GM19372 (cell line): ENCODE results near the gene DPP9.
"Not testable (repeated sequence)": the region's sequence is repeated elsewhere in the genome, so short reads cannot be mapped to it uniquely, and the experiment has no call there.

Experiments used
- ATAC-seq: cut with Tn5 transposase; IDR thresholded peaks from one replicate; pipeline ENCODE4 v1.9.1; 2021; ENCODE audit warnings: mild to moderate bottlenecking, low read depth, moderate library complexity; ENCODE audit not compliant: unreplicated experiment

The DPP9 gene

DNA sequence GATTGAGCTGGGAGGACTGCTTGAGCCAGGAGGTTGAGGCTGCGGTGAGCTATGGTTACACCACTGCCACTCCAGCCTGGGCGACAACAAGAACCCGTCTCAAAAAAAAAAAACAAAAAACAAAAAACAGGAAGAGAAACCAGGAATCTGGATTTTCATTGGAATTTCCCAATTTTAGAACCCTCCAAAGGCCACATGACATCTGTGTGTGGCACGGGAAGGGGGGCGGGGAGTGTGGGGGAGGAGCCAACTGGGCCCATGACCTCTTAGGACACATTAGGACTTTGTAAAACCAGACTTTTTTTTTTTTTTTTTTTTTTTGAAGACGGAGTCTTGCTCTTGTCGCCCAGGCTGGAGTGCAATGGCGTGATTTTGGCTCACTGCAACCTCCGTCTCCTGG is 32.3 kb downstream of the DPP9 start:
- ATAC-seq, result no peak

DNA sequence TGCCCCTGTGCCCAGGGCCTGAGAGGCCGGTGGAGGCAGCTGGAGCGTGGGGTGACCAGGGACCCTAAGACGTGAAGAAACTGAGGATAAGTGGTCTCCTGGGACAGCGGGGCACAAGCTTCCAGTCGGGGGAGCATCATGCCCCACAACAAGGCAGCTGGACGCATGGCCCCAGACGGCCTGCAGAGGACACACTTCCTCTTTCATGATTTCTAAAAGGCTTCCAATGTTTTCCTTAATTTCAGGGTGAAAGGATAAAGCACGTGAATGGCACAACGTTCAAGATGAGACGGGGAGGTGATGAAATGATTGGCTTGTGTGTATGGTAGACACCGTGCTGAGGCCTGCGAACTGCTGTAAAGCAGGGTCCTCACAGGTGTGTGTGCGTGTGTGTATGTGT is 33.3 kb downstream of the DPP9 start:
- no peak for ATAC-seq

DNA sequence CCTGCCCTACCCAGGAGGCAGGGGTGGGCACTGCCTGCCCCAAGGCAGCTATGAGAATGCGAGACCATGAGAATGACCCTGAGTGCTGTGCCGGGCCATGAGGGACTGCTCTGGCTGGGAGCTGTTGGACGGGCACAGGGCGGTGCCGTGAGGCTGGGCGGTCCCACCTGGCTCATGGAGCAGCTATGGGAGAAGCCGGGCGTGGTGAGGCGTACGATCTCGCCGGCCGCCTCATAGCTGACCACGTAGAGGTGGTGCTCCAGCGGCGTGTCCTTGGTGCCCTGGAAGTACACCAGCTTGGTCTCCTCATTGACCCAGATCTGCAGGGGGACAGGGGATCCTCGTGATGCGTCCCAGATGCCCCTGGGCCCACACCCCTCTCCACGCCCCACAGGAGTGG is 34.2 kb downstream of the DPP9 start:
- no peak for ATAC-seq

DNA sequence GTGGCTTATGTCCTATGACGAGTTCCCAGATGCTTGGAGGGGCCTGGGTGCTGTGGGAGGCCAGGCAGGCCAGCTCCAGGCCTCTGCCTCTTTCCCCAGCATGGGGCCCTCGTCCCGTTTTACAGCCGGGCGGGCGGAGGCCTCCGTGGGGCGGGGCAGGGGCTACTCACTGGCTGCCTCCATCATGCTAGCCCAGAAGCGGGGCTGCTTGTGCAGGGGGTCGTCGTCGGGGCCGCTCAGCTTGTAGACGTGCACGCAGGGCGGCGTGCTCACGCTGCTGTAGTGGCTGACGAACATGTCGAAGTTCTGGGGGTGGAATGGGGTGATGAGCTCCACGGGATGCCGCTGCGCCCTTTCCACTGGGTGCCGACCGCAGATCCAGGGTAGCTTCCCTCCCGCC is 35.1 kb downstream of the DPP9 start:
- ATAC-seq, result no peak

DNA sequence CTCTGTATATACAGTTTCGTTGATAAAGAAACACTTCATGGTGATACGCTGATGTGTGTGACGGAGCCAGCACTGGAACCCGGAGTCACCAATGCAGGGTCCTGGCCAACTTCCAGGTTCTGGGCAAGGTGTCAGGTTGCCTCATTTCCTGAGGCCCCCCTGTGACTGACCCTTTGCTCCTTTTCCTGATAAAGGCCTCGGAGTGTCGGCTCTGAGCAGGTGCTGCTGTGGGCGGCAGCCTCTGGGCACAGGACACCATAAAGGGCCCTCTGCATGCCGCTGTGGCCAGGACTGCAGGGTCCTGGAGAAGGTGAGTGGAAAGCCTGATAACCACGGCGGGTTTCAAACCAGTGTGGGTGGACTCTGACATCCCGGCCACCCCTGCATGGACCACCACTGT is 36.2 kb downstream of the DPP9 start:
- ATAC-seq, result no peak

DNA sequence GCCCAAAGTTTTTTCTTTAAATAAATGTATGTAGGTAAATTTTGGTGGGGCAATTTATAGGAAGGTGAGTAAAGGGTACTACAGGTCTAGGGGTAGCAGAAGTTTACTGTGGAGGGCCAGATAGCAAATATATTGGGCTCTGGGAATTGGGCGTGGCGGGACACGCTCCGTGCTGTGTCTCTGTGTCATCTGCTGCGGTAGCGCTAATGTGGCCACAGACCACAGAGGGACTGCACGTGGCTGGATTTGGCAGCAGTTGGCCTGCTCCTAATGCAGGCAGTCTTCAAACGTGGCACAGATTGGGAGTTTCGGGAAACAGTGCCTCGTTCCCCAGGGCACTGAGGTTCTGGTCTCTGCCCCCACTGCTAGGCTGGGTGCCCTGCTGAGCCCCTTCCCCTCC is 36.9 kb downstream of the DPP9 start:
- ATAC-seq, result no peak

DNA sequence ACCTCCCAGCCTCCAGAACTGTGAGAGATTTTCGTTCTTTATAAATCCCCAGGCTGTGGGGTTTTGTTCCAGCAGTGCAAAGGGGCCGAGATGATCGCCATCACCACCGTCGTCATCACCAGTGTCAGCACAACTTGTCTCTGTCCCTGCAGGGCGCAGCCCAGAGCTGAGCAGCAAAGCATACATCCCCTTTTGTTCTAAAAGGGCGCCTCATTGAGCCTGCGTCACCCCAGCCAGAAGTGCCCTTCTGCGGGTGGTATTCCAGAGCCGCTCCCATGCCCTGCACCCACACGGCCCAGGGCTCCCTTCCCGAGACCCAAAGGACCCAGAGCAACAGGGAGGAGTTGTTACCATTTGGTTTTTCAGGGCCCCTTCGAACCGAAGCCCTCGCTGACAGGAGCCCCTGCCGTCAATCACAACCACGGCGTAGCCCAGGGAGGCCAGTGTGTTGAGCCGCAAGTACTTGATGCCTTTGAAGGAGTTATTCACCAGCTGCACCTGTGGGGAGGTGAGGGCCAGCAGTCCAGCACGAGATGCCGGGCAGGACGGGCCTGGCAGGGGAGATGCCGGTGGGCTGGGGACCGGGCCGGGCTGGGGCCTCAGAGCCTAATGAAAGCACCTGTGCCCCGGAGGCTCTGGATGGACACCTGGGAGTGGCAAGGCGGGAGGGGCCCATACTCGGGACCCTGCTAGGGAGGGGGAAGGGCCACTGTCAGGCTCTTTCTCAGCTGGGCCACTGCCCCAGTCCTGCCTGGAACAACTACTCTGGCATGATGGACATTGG is 39.1 kb downstream of the DPP9 start:
- ATAC-seq, result no peak

DNA sequence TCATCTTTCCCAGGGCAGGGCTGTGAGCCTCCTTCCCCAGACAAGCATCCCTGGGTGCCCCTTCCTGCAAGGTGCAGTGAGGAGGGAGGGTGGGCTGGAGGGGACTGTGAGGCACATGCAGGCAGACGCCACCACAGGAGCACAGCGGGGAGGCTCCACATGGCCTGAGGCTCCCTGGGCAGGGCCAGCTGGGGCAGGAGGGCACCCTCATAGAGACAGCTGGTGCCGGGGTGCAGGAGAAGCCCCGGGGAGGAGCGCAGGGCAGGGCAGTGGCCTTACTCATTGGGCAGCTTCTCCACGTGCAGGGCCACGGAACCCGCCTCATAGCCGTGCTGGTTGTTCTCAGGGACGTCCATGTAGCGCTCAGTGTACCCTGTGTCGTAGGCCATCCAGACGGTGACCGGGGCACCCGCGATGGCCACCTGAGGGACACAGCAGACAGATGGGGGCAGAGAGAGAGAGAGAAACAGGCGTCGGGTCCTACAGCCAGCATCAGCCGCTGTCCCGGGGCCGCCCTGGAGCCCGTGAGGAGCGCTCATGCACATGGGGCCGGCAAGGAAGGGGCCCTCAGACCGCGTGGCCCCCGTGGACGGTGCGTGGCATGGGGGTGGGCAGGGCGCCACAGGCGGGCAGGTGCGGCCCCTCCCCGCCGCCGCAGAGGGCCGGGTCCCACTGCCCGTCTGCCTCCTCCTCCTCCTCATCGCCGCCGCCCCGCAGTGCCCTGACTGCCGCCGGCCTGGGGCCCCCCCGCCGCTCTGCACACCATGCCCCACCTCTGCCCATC is 41.0 kb downstream of the DPP9 start:
- no peak for ATAC-seq

DNA sequence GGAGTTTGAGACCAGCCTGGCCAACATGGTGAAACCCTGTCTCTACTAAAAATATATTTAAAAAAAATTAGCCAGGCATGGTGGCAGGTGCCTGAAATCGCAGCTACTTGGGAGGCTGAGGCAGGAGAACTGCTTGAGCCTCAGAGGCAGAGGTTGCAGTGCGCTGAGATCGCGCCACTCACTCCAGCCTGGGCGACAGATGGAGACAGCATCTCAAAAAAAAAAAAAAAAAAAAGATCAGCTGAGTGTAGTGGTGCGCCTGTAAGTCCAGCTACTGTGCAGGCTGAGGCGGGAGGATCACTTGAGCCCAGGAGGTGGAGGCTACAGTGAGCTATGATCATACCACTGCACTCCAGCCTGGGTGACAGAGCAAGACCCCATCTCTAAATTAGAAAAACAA is 43.6 kb downstream of the DPP9 start:
- ATAC-seq, result not testable (repeated sequence)

DNA sequence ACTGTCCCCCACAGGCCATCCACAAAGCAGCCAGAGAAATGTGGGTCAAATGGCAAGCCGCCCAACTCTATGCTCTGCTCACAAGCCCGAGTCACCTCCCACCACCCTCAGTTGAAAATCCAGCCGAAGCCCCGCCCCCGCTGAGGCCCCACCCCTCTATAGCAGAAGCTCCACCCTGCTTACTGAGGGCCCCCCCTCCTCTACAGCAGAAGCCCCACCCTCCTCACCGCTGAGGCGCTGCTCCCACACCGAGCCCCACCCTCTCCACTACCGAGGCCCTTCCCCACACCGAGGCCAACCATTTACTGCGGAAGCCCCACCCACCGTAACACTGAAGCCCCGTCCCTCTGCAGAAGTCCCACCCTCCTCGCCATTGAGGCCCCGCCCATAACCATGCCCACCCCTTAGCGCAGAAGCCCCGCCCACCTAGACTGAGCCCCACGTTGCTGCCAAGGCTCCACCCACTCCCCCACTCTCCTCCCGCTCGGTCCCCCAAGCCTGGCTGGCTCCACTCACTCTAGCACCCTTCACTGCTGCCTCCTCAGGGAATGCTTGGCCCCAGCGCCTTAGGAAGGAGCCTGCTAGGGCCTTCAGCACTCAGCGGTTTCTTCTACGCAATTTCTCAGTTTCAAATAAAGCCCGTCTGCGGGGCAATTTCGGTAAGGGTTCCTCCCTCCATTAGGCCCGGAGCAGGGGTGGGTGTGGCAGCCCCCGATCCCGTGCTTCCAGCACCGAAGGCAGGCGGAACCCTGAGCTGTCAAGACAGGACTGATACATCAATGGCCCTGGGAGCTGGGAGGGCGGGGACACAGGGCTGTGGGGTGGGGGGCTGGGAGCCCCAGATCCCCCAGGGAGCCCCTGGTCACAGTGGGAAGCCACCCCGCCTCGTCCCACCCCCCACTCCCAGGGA is 44.5 kb downstream of the DPP9 start:
- no peak for ATAC-seq

DNA sequence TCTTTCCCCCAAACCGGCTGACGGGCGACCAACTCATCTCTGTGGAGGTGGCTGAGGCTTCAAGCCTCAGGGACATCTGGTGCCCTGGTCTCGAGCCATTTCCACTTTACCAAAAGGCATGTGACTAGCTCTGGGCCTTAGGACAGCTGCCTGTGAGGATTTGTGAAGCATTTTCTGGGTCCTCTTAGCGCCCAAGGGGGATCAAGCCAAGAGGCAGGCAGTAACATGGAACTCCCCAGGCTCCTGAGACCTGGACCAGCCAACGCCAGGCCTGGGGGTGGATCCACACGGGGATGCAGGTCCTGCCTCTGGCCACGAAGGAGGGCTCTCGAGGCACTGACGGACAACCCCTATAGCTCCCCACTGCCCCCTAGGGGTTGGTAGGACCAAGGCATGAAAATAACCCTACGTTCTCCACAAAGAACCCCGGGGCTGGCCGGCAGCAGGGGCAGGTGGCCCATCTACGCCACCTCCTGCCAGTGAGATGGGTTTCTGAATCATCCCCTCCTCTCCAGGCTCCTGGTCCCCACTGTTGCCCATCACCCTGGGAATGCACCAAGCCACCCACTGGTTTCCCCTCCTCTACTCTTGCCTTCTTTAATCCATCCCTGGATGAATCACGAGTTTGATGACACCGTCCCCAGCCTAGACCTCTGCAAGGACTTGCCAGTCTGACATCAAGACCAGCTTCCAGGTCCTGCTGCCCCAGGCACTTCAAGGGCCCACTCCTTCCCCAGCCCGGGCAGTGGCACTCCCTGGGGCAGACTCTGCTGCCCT is 46.5 kb downstream of the DPP9 start:
- ATAC-seq, result no peak

DNA sequence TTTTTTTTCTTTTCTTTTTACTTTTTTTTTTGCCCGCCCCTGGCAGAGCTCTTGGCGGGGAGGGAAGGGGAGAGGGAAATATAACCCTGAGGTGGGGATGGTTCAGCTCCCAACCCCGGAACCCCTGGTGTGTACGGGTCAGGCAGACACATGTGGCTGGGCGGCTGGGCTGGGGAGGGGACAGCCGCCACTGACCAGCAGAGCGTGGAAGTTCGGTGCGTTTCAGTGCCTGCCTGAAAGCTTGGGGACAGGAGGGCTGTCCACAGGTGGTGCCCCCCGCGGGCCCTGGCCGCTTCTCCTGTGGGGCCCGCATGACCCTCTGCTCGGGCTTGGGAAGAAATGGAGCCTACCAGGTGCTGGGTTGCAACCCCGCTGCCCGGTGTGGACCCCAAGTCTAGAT is 48.3 kb downstream of the DPP9 start:
- ATAC-seq, result no peak

DNA sequence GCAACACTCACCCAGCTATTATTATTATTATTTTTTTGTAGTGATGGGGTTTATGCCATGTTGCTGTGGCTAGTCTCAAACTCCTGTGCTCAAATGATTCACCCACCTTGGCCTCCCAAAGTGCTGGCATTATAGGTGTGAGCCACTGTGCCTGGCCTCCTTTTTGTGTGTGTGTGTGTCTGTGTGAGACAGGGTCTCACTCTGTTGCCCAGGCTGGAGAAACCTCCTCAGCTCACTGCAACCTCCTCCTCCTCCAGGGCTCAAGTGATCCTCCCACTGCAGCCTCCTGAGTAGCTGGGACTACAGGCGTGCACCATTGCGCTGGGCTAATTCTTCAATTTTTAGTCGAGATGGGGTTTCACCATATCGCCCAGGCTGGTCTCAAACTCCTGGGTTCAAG is 49.9 kb downstream of the DPP9 start:
- ATAC-seq, result no peak

DNA sequence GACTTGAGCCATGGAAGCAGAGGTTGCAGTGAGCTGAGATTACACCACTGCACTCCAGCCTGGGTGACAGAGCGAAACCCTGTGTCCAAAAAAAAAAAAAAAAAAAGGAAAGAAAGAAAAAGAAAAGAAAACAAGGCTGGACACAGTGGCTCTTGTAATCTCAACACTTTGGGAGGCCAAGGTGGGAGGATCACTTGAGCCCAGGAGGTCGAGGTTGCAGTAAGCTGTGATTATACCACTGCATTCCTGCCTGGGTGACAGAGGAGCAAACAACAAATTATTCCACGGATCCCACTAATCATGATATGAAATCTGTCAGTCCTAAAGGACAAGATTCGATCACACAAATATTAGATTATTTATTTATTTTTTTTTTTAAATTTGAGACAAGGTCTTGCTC is 50.4 kb downstream of the DPP9 start:
- no peak for ATAC-seq

DNA sequence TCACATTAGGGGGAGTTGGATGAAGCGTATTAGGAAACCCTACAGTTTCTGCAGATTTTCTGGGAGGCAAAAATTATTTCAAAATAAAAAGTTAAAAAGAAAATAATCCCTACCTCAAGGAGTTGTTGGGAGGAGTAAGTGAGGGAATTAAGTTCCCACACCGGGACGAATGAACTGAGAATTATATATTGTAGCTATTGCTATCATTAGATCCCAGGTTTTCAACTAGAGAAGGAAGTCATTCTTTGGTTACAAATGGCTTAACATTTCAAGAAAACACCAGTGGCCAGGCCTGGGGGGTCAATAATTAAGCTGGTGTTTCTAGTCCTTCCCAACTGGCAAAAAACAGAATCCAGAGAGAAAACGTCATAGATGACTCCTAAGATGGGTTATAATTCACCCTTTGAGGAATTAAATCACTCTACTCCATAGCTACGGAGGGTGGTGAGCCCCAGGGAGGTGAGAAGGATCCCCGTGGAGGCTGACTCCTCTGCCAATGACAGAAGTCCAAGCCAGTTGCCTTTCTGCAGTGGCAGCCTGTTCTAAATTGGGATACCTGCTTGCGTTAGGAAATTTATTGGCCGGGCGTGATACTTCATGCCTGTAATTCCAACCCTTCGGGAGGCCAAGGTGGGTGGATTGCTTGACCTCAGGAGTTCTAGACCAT is 52.3 kb downstream of the DPP9 start:
- ATAC-seq, result no peak

DNA sequence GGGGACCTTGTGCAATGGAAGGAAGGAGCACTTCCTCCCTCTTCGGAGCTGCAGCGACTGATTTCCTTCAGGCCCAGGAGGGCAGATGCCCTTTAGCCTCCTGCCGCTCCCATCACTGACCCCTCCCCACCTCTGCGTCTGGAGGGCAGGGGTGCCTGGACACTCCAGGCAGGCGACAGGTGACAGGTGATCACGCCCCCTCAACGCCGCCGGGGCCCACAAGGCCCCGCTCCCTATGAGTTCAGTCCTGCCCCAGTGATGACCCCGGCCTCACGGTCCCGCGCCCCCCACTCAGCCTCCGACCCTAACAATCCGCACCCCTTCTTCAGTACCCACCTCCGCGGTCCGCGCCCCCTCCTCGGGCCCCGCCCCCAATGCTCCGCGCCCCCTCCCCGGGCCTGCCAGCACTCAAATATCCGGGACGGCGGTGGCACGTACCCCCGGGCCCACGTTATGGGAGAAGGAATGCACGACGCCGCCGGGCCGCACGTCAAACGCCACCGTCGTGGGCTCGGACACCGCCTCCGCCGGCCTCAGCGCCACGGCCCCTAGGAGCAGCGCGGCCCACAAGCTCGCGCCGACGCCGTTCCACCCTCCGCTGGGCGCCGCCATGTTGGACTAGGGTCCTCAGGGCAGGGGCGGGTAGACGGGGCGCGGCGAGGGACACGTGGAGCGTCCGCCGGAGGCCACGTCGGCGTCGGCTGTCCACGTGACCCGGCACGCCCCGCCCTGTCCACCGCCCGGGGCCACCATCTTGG is 53.7 kb downstream of the DPP9 start, which contains the start of gene MYDGF:
Gene MYDGF (minus strand): TSS at position 620 of the 758 bp plus-strand sequence. CDS start 8 bp downstream, at position 612.
- ATAC-seq, result peak; percentile 85

DNA sequence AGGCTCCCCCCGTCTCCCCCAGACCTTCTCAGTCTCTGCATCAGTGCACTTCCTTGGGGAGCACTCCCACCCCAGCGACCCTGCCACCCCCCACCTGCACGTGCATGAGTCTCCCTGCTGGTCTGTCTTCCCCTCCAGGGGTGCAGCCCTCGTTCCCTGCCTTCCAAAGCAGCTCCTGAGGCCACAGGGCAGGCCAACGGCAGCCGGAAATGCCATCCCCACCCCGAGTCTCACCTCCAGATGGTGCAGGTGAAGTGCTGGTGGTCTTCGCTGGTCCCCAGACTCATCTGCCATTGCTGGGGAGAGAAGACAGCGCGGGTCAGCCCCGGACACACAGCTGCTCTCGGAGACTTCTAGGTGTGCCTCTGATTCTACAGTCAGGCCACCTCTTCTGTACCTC is 59.0 kb downstream of the DPP9 start:
- ATAC-seq, result no peak

DNA sequence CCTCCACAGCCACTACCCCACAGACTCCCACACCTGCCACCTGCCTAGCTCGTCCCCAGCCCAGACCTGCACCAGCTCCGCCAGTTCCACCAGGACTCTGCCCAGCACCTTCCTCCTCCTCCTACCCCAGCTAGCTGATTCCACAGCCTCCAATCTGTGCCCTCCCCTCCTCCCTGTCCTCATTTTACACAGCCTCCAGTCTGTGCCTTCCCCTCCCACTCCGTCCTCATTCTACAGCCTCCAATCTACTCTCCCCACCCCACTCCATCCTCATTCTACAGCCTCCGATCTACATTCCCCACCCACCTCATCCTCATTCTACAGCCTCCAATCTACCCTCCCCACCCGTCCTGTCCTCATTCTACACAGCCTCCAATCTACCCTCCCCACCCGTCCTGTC is 60.8 kb downstream of the DPP9 start:
- ATAC-seq, result no peak
